RWPE2 (cell line): Measurements from ENCODE around the gene NLRP12.

ENCODE experiments used
- ATAC-seq: fragments of 200-7000 bp; cut with Tn5 transposase; 3 replicates; pipeline ENCODE4 v1.9.1; 2021; ENCODE audit warnings: low read depth
- DNase-seq: peaks from one replicate; pipeline ENCODE4 v3.0.0-alpha.2; 2020; ENCODE audit warnings: low spot score
- H3K27ac ChIP-seq: fragments of 450-650 bp; 2 replicates; pipeline ENCODE4 v1.5.1; 2017; ENCODE audit warnings: mild to moderate bottlenecking; ENCODE audit not compliant: poor library complexity, severe bottlenecking
- H3K27me3 ChIP-seq: fragments of 250-450 bp; sonication (Bioruptor Pico); 2 replicates; pipeline ENCODE4 v1.5.1; 2021; ENCODE audit warnings: mild to moderate bottlenecking, moderate library complexity; ENCODE audit not compliant: insufficient read depth, poor library complexity, severe bottlenecking
- H3K36me3 ChIP-seq: fragments of 250-450 bp; sonication (Bioruptor Pico); 2 replicates; pipeline ENCODE4 v1.5.1; 2020; ENCODE audit warnings: low read depth, mild to moderate bottlenecking, moderate library complexity
- H3K4me1 ChIP-seq: fragments of 250-450 bp; sonication (Bioruptor Pico); 2 replicates; pipeline ENCODE4 v1.5.1; 2021; ENCODE audit warnings: mild to moderate bottlenecking, moderate library complexity; ENCODE audit not compliant: insufficient read depth, poor library complexity, severe bottlenecking
- H3K4me3 ChIP-seq: fragments of 250-450 bp; sonication (Bioruptor Pico); 2 replicates; pipeline ENCODE4 v1.5.1; 2021; ENCODE audit warnings: mild to moderate bottlenecking, moderate library complexity; ENCODE audit not compliant: severe bottlenecking
- H3K9me3 ChIP-seq: fragments of 250-450 bp; sonication (Bioruptor Pico); 2 replicates; pipeline ENCODE4 v1.5.1; 2021; ENCODE audit warnings: mild to moderate bottlenecking, moderate library complexity; ENCODE audit not compliant: severe bottlenecking
- CTCF ChIP-seq: fragments of 450-650 bp; IDR thresholded peaks from one replicate; pipeline ENCODE4 v1.5.1; 2017; ENCODE audit warnings: mild to moderate bottlenecking, moderate library complexity; ENCODE audit not compliant: poor library complexity, severe bottlenecking

The NLRP12 gene

GRCh38 chr19:53828531-53828930 lies 4.4 kb upstream of the NLRP12 start:
- Histone ChIP-seq H3K36me3 (no peaks in the 10 kb centered on the region), H3K27ac (no peak overlapping the region), H3K9me3 (no peaks in the 10 kb centered on the region), H3K4me1 (no peaks in the 10 kb centered on the region), H3K27me3 (no peaks in the 10 kb centered on the region), H3K4me3 (no peak overlapping the region)
- no peak for TF ChIP-seq CTCF
- ATAC-seq = no peak
- no peak for DNase-seq

GRCh38 chr19:53826876-53827275 lies 2.8 kb upstream of the NLRP12 start:
- Histone ChIP-seq H3K36me3 (no peaks in the 10 kb centered on the region), H3K4me3 (no peak overlapping the region), H3K9me3 (no peaks in the 10 kb centered on the region), H3K27ac (no peak overlapping the region), H3K27me3 (no peaks in the 10 kb centered on the region), H3K4me1 (no peaks in the 10 kb centered on the region)
- TF ChIP-seq CTCF = no peak
- DNase-seq (no peak), ATAC-seq (no peak)

- ATAC-seq = no peak
- TF ChIP-seq CTCF = no peak
- DNase-seq = no peak
- Histone ChIP-seq H3K4me3 (no peak overlapping the region), H3K9me3 (no peaks in the 10 kb centered on the region), H3K27ac (no peak overlapping the region), H3K4me1 (no peaks in the 10 kb centered on the region), H3K36me3 (no peaks in the 10 kb centered on the region), H3K27me3 (no peaks in the 10 kb centered on the region)
These were observed 564 bp downstream of the NLRP12 start for GRCh38 chr19:53823380-53824120.

- Histone ChIP-seq H3K4me3 (no peak overlapping the region), H3K4me1 (no peaks in the 10 kb centered on the region), H3K27me3 (no peaks in the 10 kb centered on the region), H3K27ac (no peak overlapping the region), H3K9me3 (no peaks in the 10 kb centered on the region), H3K36me3 (no peaks in the 10 kb centered on the region)
- no peak for DNase-seq
- no peak for TF ChIP-seq CTCF
- no peak for ATAC-seq
These were observed 4.3 kb downstream of the NLRP12 start for GRCh38 chr19:53819861-53820260.

- Histone ChIP-seq H3K4me3 (no peak overlapping the region), H3K27me3 (no peaks in the 10 kb centered on the region), H3K9me3 (no peaks in the 10 kb centered on the region), H3K36me3 (no peaks in the 10 kb centered on the region), H3K4me1 (no peaks in the 10 kb centered on the region), H3K27ac (no peak overlapping the region)
- TF ChIP-seq CTCF = no peak
- ATAC-seq (no peak), DNase-seq (peak; percentile 1)
These were observed 5.4 kb downstream of the NLRP12 start for GRCh38 chr19:53818756-53819155.
